HUDEP-2 (cell line): ENCODE data around the gene RTKN.
"Not testable (repeated sequence)": the region's sequence is repeated elsewhere in the genome, so short reads cannot be mapped to it uniquely, and the experiment has no call there.

Source experiments
- DNase-seq, 76 experiments: peaks; one replicate each; lab custom pipeline; 2025; ENCODE audit not compliant: unreplicated experiment in 76 of 76; lab: John Stamatoyannopoulos, UW

RTKN gene

GRCh38 chr2:74420443-74421103 is 21.2 kb downstream of the RTKN start:
- not testable (repeated sequence) for DNase-seq

DNA sequence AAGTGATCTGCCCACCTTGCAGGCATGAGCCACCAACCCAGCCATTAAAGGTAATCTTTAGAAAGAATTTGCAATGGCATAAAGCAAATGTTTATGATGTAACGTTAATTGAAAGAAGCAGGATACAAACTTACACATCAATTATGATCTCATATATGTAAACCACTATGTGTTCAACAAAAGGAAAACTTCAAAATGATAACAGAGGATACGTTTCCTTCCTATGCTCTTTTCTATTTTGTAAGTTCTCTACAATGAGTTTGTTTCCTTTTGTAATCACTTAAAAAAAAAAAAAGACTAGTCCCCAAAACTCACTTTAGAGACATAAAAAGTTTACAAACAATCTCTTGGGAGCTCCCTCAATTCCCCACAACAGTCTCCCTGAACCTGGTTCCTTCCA is 21.7 kb downstream of the RTKN start:
- no peak for DNase-seq

GRCh38 chr2:74419345-74419744 is 22.4 kb downstream of the RTKN start:
- no peak for DNase-seq

- DNase-seq = no peak
Measured at GRCh38 chr2:74418312-74418711, 23.4 kb downstream of the RTKN start.

- DNase-seq = no peak
Measured at GRCh38 chr2:74417763-74418162, 24.0 kb downstream of the RTKN start.

- DNase-seq = no peak
Measured at GRCh38 chr2:74417197-74417596, 24.5 kb downstream of the RTKN start.

GRCh38 chr2:74416778-74417177 is 25.0 kb downstream of the RTKN start:
- DNase-seq = no peak

- no peak for DNase-seq
Measured at GRCh38 chr2:74415762-74416395, 25.9 kb downstream of the RTKN start.

GRCh38 chr2:74414881-74415761 is 26.6 kb downstream of the RTKN start:
- DNase-seq = no peak

DNA sequence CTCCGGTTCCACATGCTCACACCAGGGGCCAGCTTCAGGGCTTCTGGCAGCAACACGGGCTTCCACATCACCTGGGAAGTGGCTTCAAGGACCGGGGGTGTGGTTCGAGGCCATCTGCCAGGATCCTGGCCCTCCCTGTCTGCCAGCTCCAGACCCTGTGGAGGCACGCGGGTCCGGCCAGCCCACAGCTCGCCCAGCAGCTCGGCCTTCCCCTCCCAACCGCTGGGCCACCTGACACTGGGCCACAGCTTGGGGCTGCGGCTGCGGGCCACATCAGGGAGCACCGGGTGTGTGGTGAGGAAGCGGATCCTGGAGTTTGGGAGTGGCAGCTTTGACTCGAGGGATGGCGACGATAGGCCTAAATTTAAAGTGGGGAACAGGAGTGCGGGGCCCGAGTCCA is 27.3 kb downstream of the RTKN start:
- no peak for DNase-seq

DNA sequence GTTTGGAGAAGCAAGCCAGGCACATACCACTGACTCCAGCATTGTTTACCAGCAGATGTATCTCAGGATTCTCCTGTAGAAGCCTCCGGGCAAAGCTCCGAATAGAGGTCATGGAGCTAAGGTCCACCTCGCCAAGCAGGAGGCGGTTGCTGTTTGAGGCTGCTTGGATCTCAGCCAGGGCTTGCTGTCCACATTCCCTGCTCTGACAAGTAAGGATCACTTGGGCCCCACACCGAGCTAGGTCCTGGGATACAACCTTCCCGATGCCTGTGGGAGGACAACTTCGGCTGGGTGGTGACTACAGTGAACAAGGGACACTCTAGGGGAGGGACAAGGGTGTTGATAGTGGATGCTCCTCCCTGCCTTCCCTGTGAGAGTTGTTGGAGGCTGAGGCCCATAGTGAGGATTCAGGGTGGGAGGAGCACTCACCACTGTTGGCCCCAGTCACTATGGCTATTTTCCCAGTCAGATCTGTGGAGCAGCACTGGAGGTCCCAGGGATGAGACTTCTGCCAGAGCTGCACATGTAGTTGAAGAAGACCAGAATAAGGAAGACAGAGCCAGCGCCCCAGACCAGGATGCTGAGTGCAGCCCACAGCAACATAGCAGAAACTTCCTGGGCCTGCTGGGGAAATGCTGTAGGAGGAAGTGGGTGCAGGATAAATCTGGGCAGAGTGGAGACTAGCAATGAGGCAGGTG is 28.6 kb downstream of the RTKN start:
- DNase-seq = no peak

- no peak for DNase-seq
Measured at GRCh38 chr2:74407682-74408081, 34.1 kb downstream of the RTKN start.

GRCh38 chr2:74406035-74406434 is 35.7 kb downstream of the RTKN start:
- DNase-seq = no peak

DNA sequence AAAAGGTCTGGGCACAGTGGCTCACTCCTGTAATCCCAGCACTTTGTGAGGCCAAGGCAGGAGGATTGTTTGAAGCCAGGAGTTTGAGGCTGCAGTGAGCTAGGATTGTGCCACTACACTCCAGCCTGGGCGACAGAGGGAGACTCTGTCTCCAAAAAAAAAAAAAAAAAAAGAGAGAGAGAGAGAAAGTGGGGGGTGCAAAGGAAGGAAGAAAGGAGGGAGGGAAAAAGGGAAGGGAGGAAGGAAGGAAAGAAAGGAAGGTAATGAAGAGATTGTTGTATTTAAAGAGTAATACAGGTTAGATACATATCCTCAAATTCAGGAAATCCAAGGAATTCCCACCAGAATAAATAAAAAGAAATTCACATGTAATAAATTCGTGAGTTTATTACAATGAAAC is 39.8 kb downstream of the RTKN start:
- DNase-seq = no peak

- peak in 22 of 76 experiments; percentile 3 to 49 (median 26) for DNase-seq
Measured at GRCh38 chr2:74399785-74400184, 42.0 kb downstream of the RTKN start.

DNA sequence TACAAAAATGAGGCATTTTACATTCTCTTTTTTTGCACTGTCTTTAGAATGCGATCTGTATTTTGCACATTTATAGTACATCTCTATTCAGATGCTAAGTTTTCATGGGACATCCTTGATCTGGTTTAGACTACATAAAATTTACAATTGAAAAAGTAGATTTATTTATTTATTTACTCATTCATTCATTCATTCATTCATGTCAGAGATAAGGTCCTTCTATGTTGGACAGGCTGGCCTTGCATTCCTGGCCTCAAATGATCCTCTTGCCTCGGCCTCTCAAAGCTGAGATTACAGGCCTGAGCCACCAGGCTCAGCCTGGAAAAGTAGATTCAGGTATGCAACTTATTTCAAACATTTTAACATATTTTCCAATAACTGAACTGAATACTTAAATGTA is 45.6 kb downstream of the RTKN start:
- no peak for DNase-seq

GRCh38 chr2:74393525-74393924 is 48.2 kb downstream of the RTKN start:
- DNase-seq = no peak

- no peak for DNase-seq
Measured at GRCh38 chr2:74392449-74392743, 49.3 kb downstream of the RTKN start.

GRCh38 chr2:74391580-74392448 is 49.9 kb downstream of the RTKN start:
- peak in 75 of 76 experiments; percentile 34 to 93 (median 85) for DNase-seq

- peak in 2 of 76 experiments; percentile 20 to 33 for DNase-seq
Measured at GRCh38 chr2:74391209-74391579, 50.5 kb downstream of the RTKN start.
